ENCODE measurements around the gene SFTPB.

SFTPB gene

GRCh38 chr2:85707304-85707703 lies 39.3 kb upstream of the SFTPB start:
- H3K27ac ChIP-seq, result no peak overlapping the region
- ChIA-PET CTCF (interaction anchor here (0.5 to 2.0 kb wide), 21 partner anchors 8 to 481 kb away, joined by 3 to 9 read pairs (median 4); no protein-coding TSS in a partner anchor), POLR2A (ENCODE audit: low non-redundant PET) (no interaction called here)
- peak; percentile 89 for TF ChIP-seq CTCF (conservative IDR thresholded peaks at IDR 0.05; ENCODE audit: low read depth)
- peak; percentile 73 for DNase-seq (ENCODE audit: low spot score)

GRCh38 chr2:85706599-85707296 lies 38.7 kb upstream of the SFTPB start:
- ChIA-PET CTCF (interaction anchor here (0.6 to 2.7 kb wide), 21 partner anchors 11 to 480 kb away, joined by 3 to 9 read pairs (median 4); no protein-coding TSS in a partner anchor), POLR2A (ENCODE audit: low non-redundant PET) (no interaction called here)
- no peak for TF ChIP-seq CTCF (conservative IDR thresholded peaks at IDR 0.05; ENCODE audit: low read depth)
- DNase-seq (ENCODE audit: low spot score), result no peak
- H3K27ac ChIP-seq, result peak overlapping the region; percentile 75

GRCh38 chr2:85706063-85706462 lies 38.1 kb upstream of the SFTPB start:
- H3K27ac ChIP-seq, result peak overlapping the region; percentile 75
- TF ChIP-seq CTCF (conservative IDR thresholded peaks at IDR 0.05; ENCODE audit: low read depth), result no peak

GRCh38 chr2:85705680-85706039 lies 37.7 kb upstream of the SFTPB start:
- ChIA-PET POLR2A (ENCODE audit: low non-redundant PET) (no interaction called here), CTCF (interaction anchor here (0.6 to 2.7 kb wide), 3 partner anchors 23 to 408 kb away, joined by 3 to 7 read pairs (median 3); no protein-coding TSS in a partner anchor)
- TF ChIP-seq CTCF (conservative IDR thresholded peaks at IDR 0.05; ENCODE audit: low read depth), result no peak
- peak; percentile 86 for DNase-seq (ENCODE audit: low spot score)
- peak overlapping the region; percentile 75 for H3K27ac ChIP-seq

More at GRCh38 chr2:85706063-85706462, 38.1 kb upstream of the SFTPB start:
- POLR2A ChIA-PET (ENCODE audit: low non-redundant PET), result no interaction called here
- DNase-seq (ENCODE audit: low spot score), result no peak
- CTCF ChIA-PET, result interaction anchor here (0.6 to 2.7 kb wide), 4 partner anchors 23 to 408 kb away, joined by 3 to 7 read pairs (median 4); no protein-coding TSS in a partner anchor

- peak overlapping the region; percentile 75 for H3K27ac ChIP-seq
- ChIA-PET POLR2A (ENCODE audit: low non-redundant PET) (no interaction called here), CTCF (interaction anchor here (0.6 to 2.7 kb wide), 3 partner anchors 24 to 68 kb away, joined by 3 to 7 read pairs (median 4); no protein-coding TSS in a partner anchor)
- TF ChIP-seq CTCF (conservative IDR thresholded peaks at IDR 0.05; ENCODE audit: low read depth), result no peak
- DNase-seq (ENCODE audit: low spot score), result no peak
Measured at GRCh38 chr2:85704800-85705679, 37.0 kb upstream of the SFTPB start.

GRCh38 chr2:85704038-85704437 lies 36.0 kb upstream of the SFTPB start:
- no peak for TF ChIP-seq CTCF (conservative IDR thresholded peaks at IDR 0.05; ENCODE audit: low read depth)
- H3K27ac ChIP-seq, result no peak overlapping the region
- no peak for DNase-seq (ENCODE audit: low spot score)
- POLR2A ChIA-PET (ENCODE audit: low non-redundant PET), result no interaction called here
- CTCF ChIA-PET, result interaction anchor here (2.7 kb wide), 1 partner anchor 67 kb away, joined by 7 read pairs; no protein-coding TSS in a partner anchor

Data from RWPE1 (cell line).